Measurements from ENCODE around the gene EEF2K. TPM values are rescaled to one million over a fixed set of nuclear protein-coding genes. Genes with fewer than 3 reads are reported as not detected.

Gene EEF2K
- total and polyA plus RNA-seq, 2 donors (not counting 1 experiment from before 2014, with no cell fraction given), result 11.8 to 28.7 TPM

DNA sequence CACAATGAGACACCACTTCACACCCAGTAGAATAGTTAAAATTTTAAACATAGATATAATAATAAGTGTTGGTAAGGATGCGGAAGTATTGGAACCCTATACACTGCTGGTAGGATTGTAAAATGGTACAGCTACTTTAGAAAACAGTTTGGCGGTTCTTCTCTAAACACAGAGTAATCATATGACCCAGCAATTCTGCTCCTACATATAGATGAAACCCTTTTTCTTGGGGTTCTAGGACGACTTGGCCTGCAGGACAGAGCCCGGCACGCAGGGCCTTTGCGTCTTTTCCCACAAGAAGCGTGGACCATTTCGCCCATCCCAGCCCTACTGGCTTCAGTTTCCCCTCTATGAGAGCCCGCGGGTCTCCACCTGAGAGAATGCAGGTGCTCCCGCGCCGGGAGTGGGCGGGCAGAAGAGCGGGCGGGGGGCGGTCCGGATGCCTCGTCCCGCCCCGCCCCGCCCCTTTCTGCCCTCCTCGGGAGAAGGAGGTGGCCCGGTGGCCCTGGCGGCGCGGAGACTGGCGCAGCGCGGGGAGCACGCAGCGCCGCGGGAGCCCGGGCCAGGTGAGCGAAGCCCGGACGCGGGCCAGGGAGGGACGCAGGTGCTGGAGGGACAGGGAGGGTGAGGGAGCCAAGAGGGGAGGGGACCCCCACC, 44.0 kb upstream of the EEF2K start, which contains the start of gene SDR42E2:
TSS of gene SDR42E2 (plus strand) at position 508 of the 657 bp plus-strand sequence. CDS start 3,077 bp downstream, outside the sequence.
- Mint-ChIP-seq H3K27me3 (peaks cover 27% of the 10 kb centered on the region), H3K9me3 (ENCODE audit: insufficient read depth) (no peaks in the 10 kb centered on the region), H3K4me3 (peak within 1 kb of the TSS; percentile 59), H3K4me1 (peaks cover 5% of the 10 kb centered on the region), H3K27ac (no peak within 1 kb of the TSS)
- peaks cover 0 to 4% (median 0%) of the 10 kb centered on the region in 3 donors for H3K9me3 ChIP-seq (ENCODE audit: control extremely low read depth in 1 of 3, control insufficient read depth in 2 of 3, insufficient read depth in 1 of 3, low read length in 2 of 3)
- intact Hi-C loops (cut with micrococcal nuclease), result no loop called here
- no peaks in the 10 kb centered on the region for H3K79me2 ChIP-seq (ENCODE audit: control insufficient read depth, insufficient read depth, low read length)
- no peaks in the 10 kb centered on the region for H4K20me1 ChIP-seq (ENCODE audit: control insufficient read depth, insufficient read depth, low read length, poor library complexity, severe bottlenecking)
- H3K27ac ChIP-seq (ENCODE audit: low read length in 2 of 2), result no peak within 1 kb of the TSS
- ChIA-PET POLR2A (no interaction called here), CTCF (interaction anchor here (1.3 kb wide), 1 partner anchor 27 kb away, joined by 3 read pairs; no protein-coding TSS in a partner anchor)
- peaks cover 0 to 11% of the 10 kb centered on the region in 2 donors for H3K4me1 ChIP-seq (ENCODE audit: control insufficient read depth in 2 of 2, insufficient read depth in 2 of 2, low read length in 2 of 2)
- H3K4me2 ChIP-seq (replicated peaks; ENCODE audit: low read depth, low read length, poor library complexity, severe bottlenecking), result peak within 1 kb of the TSS; percentile 69
- H3K4me3 ChIP-seq (ENCODE audit: control extremely low read depth in 1 of 5, extremely low read depth in 1 of 5, insufficient read depth in 1 of 5, low read depth in 2 of 5, low read length in 4 of 5), result peak within 1 kb of the TSS in 2 of 5 experiments; percentile 10 to 23
- H2AFZ ChIP-seq (ENCODE audit: insufficient read depth, low read depth, low read length, poor library complexity, severe bottlenecking), result no peak within 1 kb of the TSS
- H3K9ac ChIP-seq (ENCODE audit: low read length), result peak within 1 kb of the TSS; percentile 19
- no peaks in the 10 kb centered on the region for H3K36me3 ChIP-seq (replicated peaks in 1 of 2; ENCODE audit: control extremely low read depth in 1 of 2, control insufficient read depth in 1 of 2, extremely low read depth in 1 of 2, insufficient read depth in 2 of 2, low read length in 1 of 2)
- H3K27me3 ChIP-seq (replicated peaks in 1 of 4; ENCODE audit: control extremely low read depth in 1 of 4, control insufficient read depth in 3 of 4, insufficient read depth in 4 of 4, low read length in 3 of 4), result peaks cover 0 to 31% (median 14%) of the 10 kb centered on the region in 4 experiments
- 11% methylated on average over 39 of the region's 40 CpGs for WGBS (ENCODE audit: insufficient coverage)
- DNase-seq (peak; percentile 40), ATAC-seq (ENCODE audit: low read depth) (peak; percentile 53)
- no peak for TF ChIP-seq EZH2 (IDR thresholded peaks at IDR 0.05; ENCODE audit: borderline replicate concordance, insufficient read depth, low read depth, low read length, poor library complexity, severe bottlenecking)
- TF ChIP-seq, protein P1, sequence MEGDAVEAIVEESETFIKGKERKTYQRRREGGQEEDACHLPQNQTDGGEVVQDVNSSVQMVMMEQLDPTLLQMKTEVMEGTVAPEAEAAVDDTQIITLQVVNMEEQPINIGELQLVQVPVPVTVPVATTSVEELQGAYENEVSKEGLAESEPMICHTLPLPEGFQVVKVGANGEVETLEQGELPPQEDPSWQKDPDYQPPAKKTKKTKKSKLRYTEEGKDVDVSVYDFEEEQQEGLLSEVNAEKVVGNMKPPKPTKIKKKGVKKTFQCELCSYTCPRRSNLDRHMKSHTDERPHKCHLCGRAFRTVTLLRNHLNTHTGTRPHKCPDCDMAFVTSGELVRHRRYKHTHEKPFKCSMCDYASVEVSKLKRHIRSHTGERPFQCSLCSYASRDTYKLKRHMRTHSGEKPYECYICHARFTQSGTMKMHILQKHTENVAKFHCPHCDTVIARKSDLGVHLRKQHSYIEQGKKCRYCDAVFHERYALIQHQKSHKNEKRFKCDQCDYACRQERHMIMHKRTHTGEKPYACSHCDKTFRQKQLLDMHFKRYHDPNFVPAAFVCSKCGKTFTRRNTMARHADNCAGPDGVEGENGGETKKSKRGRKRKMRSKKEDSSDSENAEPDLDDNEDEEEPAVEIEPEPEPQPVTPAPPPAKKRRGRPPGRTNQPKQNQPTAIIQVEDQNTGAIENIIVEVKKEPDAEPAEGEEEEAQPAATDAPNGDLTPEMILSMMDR (IDR thresholded peaks at IDR 0.05), result no peak

- Histone ChIP-seq H2AFZ (ENCODE audit: insufficient read depth, low read depth, low read length, poor library complexity, severe bottlenecking) (no peak overlapping the region), H3K4me3 (ENCODE audit: control extremely low read depth in 1 of 5, extremely low read depth in 1 of 5, insufficient read depth in 1 of 5, low read depth in 2 of 5, low read length in 4 of 5) (no peak overlapping the region), H3K27me3 (replicated peaks in 1 of 4; ENCODE audit: control extremely low read depth in 1 of 4, control insufficient read depth in 3 of 4, insufficient read depth in 4 of 4, low read length in 3 of 4) (peaks cover 0 to 31% (median 14%) of the 10 kb centered on the region in 4 experiments), H3K27ac (ENCODE audit: low read length in 2 of 2) (no peak overlapping the region), H3K4me1 (ENCODE audit: control insufficient read depth in 2 of 2, insufficient read depth in 2 of 2, low read length in 2 of 2) (peaks cover 0 to 11% of the 10 kb centered on the region in 2 donors), H3K9me3 (ENCODE audit: control extremely low read depth in 1 of 3, control insufficient read depth in 2 of 3, insufficient read depth in 1 of 3, low read length in 2 of 3) (peaks cover 0 to 4% (median 0%) of the 10 kb centered on the region in 3 donors), H3K79me2 (ENCODE audit: control insufficient read depth, insufficient read depth, low read length) (no peaks in the 10 kb centered on the region), H3K9ac (ENCODE audit: low read length) (peak overlapping the region; percentile 19), H3K36me3 (replicated peaks in 1 of 2; ENCODE audit: control extremely low read depth in 1 of 2, control insufficient read depth in 1 of 2, extremely low read depth in 1 of 2, insufficient read depth in 2 of 2, low read length in 1 of 2) (no peaks in the 10 kb centered on the region), H4K20me1 (ENCODE audit: control insufficient read depth, insufficient read depth, low read length, poor library complexity, severe bottlenecking) (no peaks in the 10 kb centered on the region), H3K4me2 (replicated peaks; ENCODE audit: low read depth, low read length, poor library complexity, severe bottlenecking) (peak overlapping the region; percentile 69)
- intact Hi-C loops (cut with micrococcal nuclease), result no loop called here
- TF ChIP-seq EZH2 (IDR thresholded peaks at IDR 0.05; ENCODE audit: borderline replicate concordance, insufficient read depth, low read depth, low read length, poor library complexity, severe bottlenecking), result no peak
- TF ChIP-seq, protein P1 (IDR thresholded peaks at IDR 0.05), result no peak
- Mint-ChIP-seq H3K27ac (no peak overlapping the region), H3K4me3 (peak overlapping the region; percentile 15), H3K4me1 (peaks cover 5% of the 10 kb centered on the region), H3K27me3 (peaks cover 27% of the 10 kb centered on the region), H3K9me3 (ENCODE audit: insufficient read depth) (no peaks in the 10 kb centered on the region)
- 49% methylated on average over 14 of the region's 14 CpGs for WGBS (ENCODE audit: insufficient coverage)
- ChIA-PET POLR2A (no interaction called here), CTCF (no interaction called here)
- no peak for DNase-seq
- no peak for ATAC-seq (ENCODE audit: low read depth)
Observed at GRCh38 chr16:22162656-22163009, 43.4 kb upstream of the EEF2K start.
